AG10803 (cell line): ENCODE measurements around the gene CDC42BPG.

Experiments used
- DNase-seq: peaks from one replicate; pipeline ENCODE4 v3.0.0; 2010; ENCODE audit warnings: low read depth
- H3K4me3 ChIP-seq: 2 replicates; pipeline ENCODE4 v1.5.1; 2011; ENCODE audit warnings: mild to moderate bottlenecking, low read length, control low read depth
- CTCF ChIP-seq: conservative IDR thresholded peaks from 2 replicates; pipeline ENCODE4 v1.5.1; 2011; ENCODE audit warnings: mild to moderate bottlenecking, low read length, control low read depth, inconsistent platforms

CDC42BPG gene

GRCh38 chr11:64786308-64786707, 58.1 kb downstream of the CDC42BPG start:
- no peak for DNase-seq
- TF ChIP-seq CTCF: no peak
- H3K4me3 ChIP-seq: no peak overlapping the region

DNA sequence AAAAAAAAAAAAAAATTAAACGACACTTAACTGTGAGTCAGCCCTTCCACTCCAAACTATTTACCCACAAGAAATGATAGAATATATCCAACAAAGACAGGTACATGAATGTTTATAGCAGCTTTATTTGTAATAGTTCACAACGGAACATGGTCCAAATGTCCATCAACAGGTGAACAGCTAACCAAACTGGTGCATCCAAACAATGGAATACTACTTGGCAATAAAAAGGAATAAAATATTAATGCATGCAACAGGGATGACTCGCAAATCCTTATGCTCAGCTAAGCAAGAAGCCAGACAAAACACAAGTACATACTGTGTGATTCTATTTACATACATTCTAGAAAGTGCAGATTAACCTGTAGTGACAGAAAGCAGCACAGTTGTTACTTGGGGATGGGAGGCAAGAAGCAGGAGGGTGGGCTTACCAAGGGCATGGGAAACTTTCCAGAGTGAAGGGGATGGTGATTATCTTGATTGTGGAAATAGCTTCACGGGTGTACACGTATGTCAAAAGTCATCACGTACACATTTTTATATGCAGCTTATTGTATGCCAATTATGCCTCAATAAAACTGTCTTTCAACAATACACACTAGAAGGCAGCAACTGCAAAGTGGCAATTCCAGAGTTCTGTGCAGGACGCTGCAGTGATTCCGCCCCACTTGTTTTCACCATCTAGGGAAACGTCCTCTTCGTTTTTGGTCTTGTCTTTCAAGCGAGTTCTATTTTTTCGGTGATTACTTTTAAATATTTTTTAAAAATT, 59.5 kb downstream of the CDC42BPG start:
- DNase-seq: no peak
- H3K4me3 ChIP-seq: no peak overlapping the region
- no peak for TF ChIP-seq CTCF

DNA sequence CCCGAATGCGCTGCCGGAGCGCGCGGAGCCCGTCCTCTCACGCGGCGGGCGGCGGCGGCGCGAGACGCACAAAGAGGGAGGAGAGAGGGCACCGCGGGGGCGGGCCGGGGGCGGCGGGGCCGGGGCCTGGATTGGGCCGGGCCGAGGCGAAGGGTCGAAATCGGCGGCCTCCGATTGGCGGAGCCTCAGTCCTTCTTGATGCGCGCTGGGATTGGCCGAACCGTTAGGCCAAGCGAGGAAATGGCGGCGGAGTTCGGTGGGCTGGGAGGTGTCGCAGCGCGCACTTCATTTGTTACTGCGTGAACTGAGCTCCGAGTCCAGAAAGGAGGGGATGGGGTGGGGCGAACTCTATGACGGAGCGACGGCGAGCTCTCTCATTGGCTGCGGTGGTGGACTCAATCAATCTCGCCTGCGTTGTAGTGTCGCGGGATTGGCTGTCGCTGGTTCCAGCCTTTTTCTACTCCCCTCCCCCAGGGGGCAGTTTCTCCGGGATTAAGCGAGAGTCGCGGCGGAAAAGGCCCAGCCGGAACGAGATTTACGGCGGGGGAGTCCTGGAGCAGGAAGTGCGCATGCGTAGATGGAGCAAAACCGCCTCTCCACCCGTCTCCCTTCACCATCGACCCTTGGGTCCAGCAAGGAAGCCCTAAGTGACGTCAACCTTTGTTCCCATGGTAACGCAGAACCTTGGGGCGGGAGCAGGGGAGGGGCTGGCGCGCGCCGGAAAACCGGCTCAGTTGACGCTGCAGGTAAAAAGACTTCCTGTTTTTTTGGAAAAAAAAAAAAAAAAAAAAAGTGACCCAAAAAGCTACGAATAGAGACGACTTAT, 65.8 kb downstream of the CDC42BPG start, which contains the start of gene SF1:
Gene SF1 (minus strand): TSS at position 70 of the 826 bp plus-strand sequence. CDS start 150 bp downstream, outside the sequence.
- TF ChIP-seq CTCF: no peak
- peak within 1 kb of the TSS; percentile 96 for H3K4me3 ChIP-seq
- peak; percentile 99 for DNase-seq

GRCh38 chr11:64778223-64778472, 66.3 kb downstream of the CDC42BPG start:
- DNase-seq: no peak
- peak overlapping the region; percentile 69 for H3K4me3 ChIP-seq
- TF ChIP-seq CTCF: no peak

- no peak for TF ChIP-seq CTCF
- peak; percentile 74 for DNase-seq
- H3K4me3 ChIP-seq: peak overlapping the region; percentile 96
Observed at GRCh38 chr11:64777449-64778222, 66.8 kb downstream of the CDC42BPG start.

GRCh38 chr11:64776875-64777274, 67.6 kb downstream of the CDC42BPG start:
- no peak for TF ChIP-seq CTCF
- no peak for DNase-seq
- H3K4me3 ChIP-seq: peak overlapping the region; percentile 96
